WTC11 (cell line): ENCODE measurements around the gene UMAD1. TPM values are rescaled to one million over a fixed set of nuclear protein-coding genes. Genes with fewer than 3 reads are reported as not detected.

ENCODE experiments used
- ATAC-seq: fragments of 200-7000 bp; cut with Tn5 transposase; 2 replicates; pipeline ENCODE4 v1.10.0; 2021; ENCODE audit warnings: mild to moderate bottlenecking, moderate library complexity
- CTCF ChIA-PET: fragments of 300-600 bp; sonication (Branson Sonifier 250); formaldehyde crosslinking; loops from one replicate; lab custom pipeline; 2021; ENCODE audit warnings: antibody characterized with exemption; lab: Charles Lee
- POLR2A ChIA-PET: fragments of 350-600 bp; sonication (Branson Sonifier 250); formaldehyde crosslinking; loops from one replicate; lab custom pipeline; 2021; ENCODE audit warnings: antibody characterized with exemption; lab: Charles Lee
- DNase-seq: peaks from one replicate; pipeline ENCODE4 v3.0.0; 2021; ENCODE audit warnings: low spot score
- H3K27ac Mint-ChIP-seq: 2 replicates; pipeline ENCODE4 v1.8.0; 2021; ENCODE audit warnings: mixed read lengths
- H3K27me3 Mint-ChIP-seq: 2 replicates; pipeline ENCODE4 v1.8.0; 2021; ENCODE audit warnings: low read depth, mild to moderate bottlenecking, moderate library complexity, mixed read lengths
- H3K36me3 Mint-ChIP-seq: 2 replicates; pipeline ENCODE4 v1.8.0; 2021; ENCODE audit warnings: mixed read lengths
- H3K4me1 Mint-ChIP-seq: 2 replicates; pipeline ENCODE4 v1.8.0; 2022; ENCODE audit warnings: mixed read lengths
- H3K4me3 Mint-ChIP-seq: 2 replicates; pipeline ENCODE4 v1.8.0; 2021; ENCODE audit warnings: mild to moderate bottlenecking, moderate library complexity, mixed read lengths
- H3K9me3 Mint-ChIP-seq: 2 replicates; pipeline ENCODE4 v1.8.0; 2021; ENCODE audit warnings: mixed read lengths
- ATF6 ChIP-seq: sonication (generic); formaldehyde crosslinking; IDR thresholded peaks from 2 replicates; pipeline ENCODE4 v1.8.1; 2023; ENCODE audit warnings: mild to moderate bottlenecking, missing genetic modification reagents
- CREB1 ChIP-seq: sonication (generic); formaldehyde crosslinking; IDR thresholded peaks from 2 replicates; pipeline ENCODE4 v1.8.0; 2023; ENCODE audit warnings: mild to moderate bottlenecking, missing genetic modification reagents
- CREM ChIP-seq: sonication (generic); formaldehyde crosslinking; IDR thresholded peaks from 2 replicates; pipeline ENCODE4 v1.8.1; 2022; ENCODE audit warnings: mild to moderate bottlenecking, missing genetic modification reagents, moderate library complexity
- E2F4 ChIP-seq: sonication (generic); formaldehyde crosslinking; IDR thresholded peaks from 2 replicates; pipeline ENCODE4 v1.8.1; 2022; ENCODE audit warnings: low read depth, mild to moderate bottlenecking, moderate library complexity, missing genetic modification reagents, borderline replicate concordance
- GABPB1 ChIP-seq: sonication (generic); formaldehyde crosslinking; IDR thresholded peaks from 2 replicates; pipeline ENCODE4 v1.8.1; 2023; ENCODE audit warnings: mild to moderate bottlenecking, missing genetic modification reagents
- NFATC4 ChIP-seq: fragments of 250-450 bp; sonication (Bioruptor Pico); IDR thresholded peaks from 2 replicates; pipeline ENCODE4 v1.9.0; 2021; ENCODE audit warnings: mild to moderate bottlenecking
- TEAD4 ChIP-seq: sonication (generic); formaldehyde crosslinking; IDR thresholded peaks from 2 replicates; pipeline ENCODE4 v1.8.0; 2022; ENCODE audit warnings: mild to moderate bottlenecking, missing genetic modification reagents
- TP53 ChIP-seq: sonication (generic); formaldehyde crosslinking; IDR thresholded peaks from 2 replicates; pipeline ENCODE4 v1.8.1; 2023; ENCODE audit warnings: mild to moderate bottlenecking, missing genetic modification reagents
- ZNF121 ChIP-seq: sonication (generic); formaldehyde crosslinking; IDR thresholded peaks from 2 replicates; pipeline ENCODE4 v1.8.0; 2023; ENCODE audit warnings: missing genetic modification reagents
- ZNF138 ChIP-seq: sonication (generic); formaldehyde crosslinking; conservative IDR thresholded peaks from 2 replicates; pipeline ENCODE4 v1.8.1; 2022; ENCODE audit warnings: mild to moderate bottlenecking, moderate library complexity, missing genetic modification reagents
- ZNF219 ChIP-seq: sonication (generic); formaldehyde crosslinking; IDR thresholded peaks from 2 replicates; pipeline ENCODE4 v1.8.0; 2023; ENCODE audit warnings: missing genetic modification reagents, mild to moderate bottlenecking, borderline replicate concordance
- ZNF263 ChIP-seq: sonication (generic); formaldehyde crosslinking; IDR thresholded peaks from 2 replicates; pipeline ENCODE4 v1.8.1; 2022; ENCODE audit warnings: low read depth, mild to moderate bottlenecking, moderate library complexity, missing genetic modification reagents
- total RNA-seq: library from RNA; stranded (reverse); gene quantifications from 3 replicates; pipeline ENCODE4 v1.2.3, GENCODE V29; 2021
- TF ChIP-seq, protein P1 (sequence below): fragments of 200-600 bp; IDR thresholded peaks from 2 replicates; pipeline ENCODE4 v1.8.0; 2022; ENCODE audit warnings: antibody characterized with exemption
- TF ChIP-seq, protein P2 (sequence below): sonication (generic); formaldehyde crosslinking; IDR thresholded peaks from 2 replicates; pipeline ENCODE4 v1.8.1; 2023; ENCODE audit warnings: mild to moderate bottlenecking, missing genetic modification reagents, moderate library complexity
- TF ChIP-seq, protein P3 (sequence below): sonication (generic); formaldehyde crosslinking; IDR thresholded peaks from 2 replicates; pipeline ENCODE4 v1.8.0; 2022; ENCODE audit warnings: mild to moderate bottlenecking, missing genetic modification reagents

The UMAD1 gene
- total RNA-seq, 1 experiment from 2014 or later, result 13.0 TPM

GRCh38 chr7:7662527-7662926, 22.0 kb downstream of the UMAD1 start:
- ATAC-seq, result peak; percentile 59
- peaks cover 28% of the 10 kb centered on the region for H3K4me1 Mint-ChIP-seq
- H3K36me3 Mint-ChIP-seq, result peaks cover 19% of the 10 kb centered on the region
- TF ChIP-seq CREB1 (CRISPR knock-in tag), result no peak
- TF ChIP-seq ZNF219 (CRISPR knock-in tag), result no peak
- TF ChIP-seq, protein P1, sequence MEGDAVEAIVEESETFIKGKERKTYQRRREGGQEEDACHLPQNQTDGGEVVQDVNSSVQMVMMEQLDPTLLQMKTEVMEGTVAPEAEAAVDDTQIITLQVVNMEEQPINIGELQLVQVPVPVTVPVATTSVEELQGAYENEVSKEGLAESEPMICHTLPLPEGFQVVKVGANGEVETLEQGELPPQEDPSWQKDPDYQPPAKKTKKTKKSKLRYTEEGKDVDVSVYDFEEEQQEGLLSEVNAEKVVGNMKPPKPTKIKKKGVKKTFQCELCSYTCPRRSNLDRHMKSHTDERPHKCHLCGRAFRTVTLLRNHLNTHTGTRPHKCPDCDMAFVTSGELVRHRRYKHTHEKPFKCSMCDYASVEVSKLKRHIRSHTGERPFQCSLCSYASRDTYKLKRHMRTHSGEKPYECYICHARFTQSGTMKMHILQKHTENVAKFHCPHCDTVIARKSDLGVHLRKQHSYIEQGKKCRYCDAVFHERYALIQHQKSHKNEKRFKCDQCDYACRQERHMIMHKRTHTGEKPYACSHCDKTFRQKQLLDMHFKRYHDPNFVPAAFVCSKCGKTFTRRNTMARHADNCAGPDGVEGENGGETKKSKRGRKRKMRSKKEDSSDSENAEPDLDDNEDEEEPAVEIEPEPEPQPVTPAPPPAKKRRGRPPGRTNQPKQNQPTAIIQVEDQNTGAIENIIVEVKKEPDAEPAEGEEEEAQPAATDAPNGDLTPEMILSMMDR, result peak; percentile 32; the same call in 1 of the 2 replicates
- TF ChIP-seq, all 79 proteins: peak for 1
- Mint-ChIP-seq H3K4me3 (no peak overlapping the region), H3K9me3 (peaks cover 26% of the 10 kb centered on the region), H3K27me3 (no peaks in the 10 kb centered on the region), H3K27ac (no peak overlapping the region)
- POLR2A ChIA-PET, result no interaction called here
- CTCF ChIA-PET, result interaction anchor here (1.0 to 1.8 kb wide), 8 partner anchors 9 to 634 kb away, joined by 3 to 9 read pairs (median 4); partner anchors contain the start of gene UMAD1
- peak; percentile 31 for DNase-seq

GRCh38 chr7:7664291-7664690, 23.7 kb downstream of the UMAD1 start:
- POLR2A ChIA-PET, result no interaction called here
- Mint-ChIP-seq H3K9me3 (peaks cover 9% of the 10 kb centered on the region), H3K4me1 (peaks cover 28% of the 10 kb centered on the region), H3K4me3 (no peak overlapping the region), H3K36me3 (peaks cover 5% of the 10 kb centered on the region), H3K27ac (no peak overlapping the region; the same call in 1 of the 2 replicates), H3K27me3 (no peaks in the 10 kb centered on the region)
- ATAC-seq, result no peak
- TF ChIP-seq TEAD4 (CRISPR knock-in tag) (no peak), ZNF121 (CRISPR knock-in tag) (no peak), GABPB1 (CRISPR knock-in tag) (no peak), ATF6 (CRISPR knock-in tag) (no peak)
- DNase-seq, result no peak
- CTCF ChIA-PET, result interaction anchor here (0.7 to 0.8 kb wide), 2 partner anchors 17 to 371 kb away, joined by 3 read pairs; no protein-coding TSS in a partner anchor

DNA sequence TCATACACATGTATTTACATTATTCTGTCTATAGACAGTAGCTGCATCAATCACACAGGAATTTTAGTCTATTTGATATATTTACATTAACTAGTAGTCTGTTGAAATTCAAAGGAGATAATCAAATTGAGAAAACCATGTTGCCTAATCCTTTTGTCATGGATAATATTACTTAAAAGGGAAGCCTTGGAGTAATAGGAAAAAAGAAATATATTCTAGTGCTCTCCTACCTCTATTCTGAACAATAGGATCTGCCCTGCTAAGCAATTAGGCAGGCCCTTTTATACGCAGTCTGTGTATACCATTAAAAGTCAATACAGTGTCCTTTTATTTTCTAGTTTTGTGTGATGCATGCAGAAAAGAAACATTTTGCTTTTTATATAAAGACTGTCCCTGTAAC, 24.5 kb downstream of the UMAD1 start:
- TF ChIP-seq CREM (CRISPR knock-in tag), result no peak
- TF ChIP-seq TP53 (CRISPR knock-in tag), result no peak
- TF ChIP-seq, protein P2, sequence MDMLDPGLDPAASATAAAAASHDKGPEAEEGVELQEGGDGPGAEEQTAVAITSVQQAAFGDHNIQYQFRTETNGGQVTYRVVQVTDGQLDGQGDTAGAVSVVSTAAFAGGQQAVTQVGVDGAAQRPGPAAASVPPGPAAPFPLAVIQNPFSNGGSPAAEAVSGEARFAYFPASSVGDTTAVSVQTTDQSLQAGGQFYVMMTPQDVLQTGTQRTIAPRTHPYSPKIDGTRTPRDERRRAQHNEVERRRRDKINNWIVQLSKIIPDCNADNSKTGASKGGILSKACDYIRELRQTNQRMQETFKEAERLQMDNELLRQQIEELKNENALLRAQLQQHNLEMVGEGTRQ (CRISPR knock-in tag), result no peak
- TF ChIP-seq E2F4 (CRISPR knock-in tag), result no peak
- TF ChIP-seq ZNF138, result no peak
- TF ChIP-seq, all 79 proteins: peak for 0
- Mint-ChIP-seq H3K4me1 (peaks cover 28% of the 10 kb centered on the region), H3K27ac (no peak overlapping the region), H3K9me3 (peaks cover 1% of the 10 kb centered on the region), H3K4me3 (no peak overlapping the region), H3K36me3 (no peaks in the 10 kb centered on the region), H3K27me3 (no peaks in the 10 kb centered on the region)
- POLR2A ChIA-PET, result no interaction called here
- no peak for DNase-seq
- CTCF ChIA-PET, result no interaction called here
- ATAC-seq, result no peak

DNA sequence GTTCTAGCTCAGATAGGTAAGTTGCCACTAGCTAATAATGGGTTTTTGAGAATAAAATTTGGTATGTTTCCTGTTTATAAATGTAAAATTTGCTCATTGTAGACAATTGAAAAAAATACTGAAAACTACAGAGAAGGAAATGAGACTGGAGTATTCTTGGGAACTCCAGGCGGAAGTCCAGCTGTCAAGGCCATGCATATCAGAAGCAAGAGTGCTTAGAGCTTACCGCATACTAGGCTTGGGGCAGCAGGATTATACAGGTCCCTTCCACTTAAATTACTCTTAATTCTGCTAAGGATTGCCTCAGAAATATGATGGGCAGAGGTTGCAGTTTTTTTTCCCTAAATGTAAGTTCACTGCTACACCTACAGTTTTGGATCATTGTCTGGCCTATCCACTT, 26.6 kb downstream of the UMAD1 start:
- ChIA-PET POLR2A (no interaction called here), CTCF (interaction anchor here (0.8 to 0.9 kb wide), 2 partner anchors 75 to 625 kb away, joined by 3 read pairs; no protein-coding TSS in a partner anchor)
- Mint-ChIP-seq H3K36me3 (no peaks in the 10 kb centered on the region), H3K27me3 (no peaks in the 10 kb centered on the region), H3K4me3 (no peak overlapping the region), H3K27ac (no peak overlapping the region), H3K9me3 (no peaks in the 10 kb centered on the region; the same call in 1 of the 2 replicates), H3K4me1 (peaks cover 27% of the 10 kb centered on the region)
- no peak for TF ChIP-seq CREM (CRISPR knock-in tag)
- TF ChIP-seq, protein P3, sequence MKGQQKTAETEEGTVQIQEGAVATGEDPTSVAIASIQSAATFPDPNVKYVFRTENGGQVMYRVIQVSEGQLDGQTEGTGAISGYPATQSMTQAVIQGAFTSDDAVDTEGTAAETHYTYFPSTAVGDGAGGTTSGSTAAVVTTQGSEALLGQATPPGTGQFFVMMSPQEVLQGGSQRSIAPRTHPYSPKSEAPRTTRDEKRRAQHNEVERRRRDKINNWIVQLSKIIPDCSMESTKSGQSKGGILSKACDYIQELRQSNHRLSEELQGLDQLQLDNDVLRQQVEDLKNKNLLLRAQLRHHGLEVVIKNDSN (CRISPR knock-in tag), result no peak
- no peak for TF ChIP-seq NFATC4 (CRISPR knock-in tag)
- TF ChIP-seq ZNF263, result no peak
- no peak for TF ChIP-seq ATF6 (CRISPR knock-in tag)
- DNase-seq, result no peak
- no peak for ATAC-seq
